GM12878 (cell line): ENCODE measurements around the gene PCSK2. TPM values are rescaled to one million over a fixed set of nuclear protein-coding genes. Genes with fewer than 3 reads are reported as not detected.

Source experiments
- ATAC-seq: fragments of 200-7000 bp; cut with Tn5 transposase; 3 replicates; pipeline ENCODE4 v1.9.1; 2020; ENCODE audit warnings: mild to moderate bottlenecking, moderate library complexity
- BruUV-seq: library from RNA; stranded (reverse); fragments of 400-500 nt; replicated peaks from 2 replicates; lab custom pipeline; 2021; lab: Mats Ljungman, UMichigan
- CTCF ChIA-PET: fragments of 300-600 bp; sonication (Branson Sonifier 250); formaldehyde crosslinking; extraction: SDS; loops from one replicate; lab custom pipeline; 2021; ENCODE audit warnings: inconsistent platforms; lab: Yijun Ruan, JAX
- POLR2A ChIA-PET: fragments of 350-600 bp; formaldehyde crosslinking; extraction: SDS; loops from one replicate; lab custom pipeline; 2021; ENCODE audit warnings: inconsistent platforms; lab: Charles Lee
- RAD21 ChIA-PET: fragments of 300-600 bp; sonication (Branson Sonifier 250); formaldehyde crosslinking; loops from one replicate; lab custom pipeline; 2023; ENCODE audit warnings: antibody characterized with exemption; ENCODE audit not compliant: unreplicated experiment; lab: Charles Lee
- SMC1A ChIA-PET: fragments of 300-600 bp; sonication (Branson Sonifier 250); formaldehyde crosslinking; loops from one replicate; lab custom pipeline; 2023; ENCODE audit not compliant: unreplicated experiment, uncharacterized antibody; lab: Charles Lee
- DNase-seq: peaks from one replicate; pipeline ENCODE4 v3.0.0-alpha.2; 2011; ENCODE audit warnings: low read depth, low spot score
- FAIRE-seq: peaks from 3 replicates; lab custom pipeline; 2011; peaks lifted over from hg19 to GRCh38; lab: Jason Lieb, UNC
- H2AFZ ChIP-seq: 2 replicates; pipeline ENCODE4 v1.6.0; 2011; ENCODE audit warnings: low read depth, low read length, control low read depth; ENCODE audit not compliant: control insufficient read depth
- H3K27ac ChIP-seq: 2 replicates; pipeline ENCODE4 v1.5.1; 2011; ENCODE audit warnings: control low read depth; ENCODE audit not compliant: control insufficient read depth, insufficient read depth
- H3K27me3 ChIP-seq, 2 experiments: replicated peaks in 1 of 2; 2 replicates each; pipeline versions ENCODE4 v1.6.0 to v1.6.1; 2011; ENCODE audit warnings: low read length in 1 of 2; ENCODE audit not compliant: control insufficient read depth in 2 of 2, insufficient read depth in 2 of 2
- H3K36me3 ChIP-seq, 2 experiments: 2 replicates each; pipeline ENCODE4 v1.5.1; 2011; ENCODE audit warnings: low read length in 1 of 2; ENCODE audit not compliant: control insufficient read depth in 2 of 2, insufficient read depth in 2 of 2
- H3K4me1 ChIP-seq: 2 replicates; pipeline ENCODE4 v1.6.1; 2011; ENCODE audit warnings: mild to moderate bottlenecking, low read length, moderate library complexity, mixed read lengths; ENCODE audit not compliant: control insufficient read depth, insufficient read depth
- H3K4me2 ChIP-seq: 2 replicates; pipeline ENCODE4 v1.6.0; 2011; ENCODE audit warnings: control low read depth; ENCODE audit not compliant: control insufficient read depth, insufficient read depth
- H3K4me3 ChIP-seq: fragments of 200-600 bp; sonication (generic); 2 replicates; pipeline ENCODE4 v1.5.1; 2016
- H3K79me2 ChIP-seq: 2 replicates; pipeline ENCODE4 v1.6.0; 2011; ENCODE audit warnings: low read length; ENCODE audit not compliant: control insufficient read depth, insufficient read depth
- H3K9ac ChIP-seq: 2 replicates; pipeline ENCODE4 v1.8.0; 2011; ENCODE audit warnings: low read length, control low read depth, mixed read lengths; ENCODE audit not compliant: control insufficient read depth, insufficient read depth
- H3K9me3 ChIP-seq: replicated peaks from 3 replicates; pipeline ENCODE4 v1.5.1; 2011; ENCODE audit warnings: mild to moderate bottlenecking, low read length; ENCODE audit not compliant: control insufficient read depth, insufficient read depth
- H4K20me1 ChIP-seq: 2 replicates; pipeline ENCODE4 v1.6.0; 2011; ENCODE audit not compliant: control insufficient read depth, insufficient read depth
- E2F4 ChIP-seq: IDR thresholded peaks from 2 replicates; pipeline ENCODE4 v1.6.1; 2012; ENCODE audit warnings: low read depth, low read length, improper control_type of control experiment
- FOXM1 ChIP-seq: IDR thresholded peaks from 2 replicates; pipeline ENCODE4 v1.6.1; 2012; ENCODE audit warnings: low read depth, mild to moderate bottlenecking, inconsistent platforms, low read length, moderate library complexity
- HDAC6 ChIP-seq: fragments of 200-600 bp; sonication (generic); IDR thresholded peaks from one replicate; pipeline ENCODE4 v1.8.0; 2017; ENCODE audit warnings: antibody characterized with exemption; ENCODE audit not compliant: unreplicated experiment
- IRF3 ChIP-seq: fragments of 450-650 bp; IDR thresholded peaks from 2 replicates; pipeline ENCODE4 v1.6.1; 2014; ENCODE audit warnings: mild to moderate bottlenecking
- IRF4 ChIP-seq: IDR thresholded peaks from 2 replicates; pipeline ENCODE4 v1.6.1; 2011; ENCODE audit warnings: low read depth, low read length
- MTA3 ChIP-seq: IDR thresholded peaks from 2 replicates; pipeline ENCODE4 v1.6.1; 2012; ENCODE audit warnings: low read length, inconsistent platforms, borderline replicate concordance
- MXI1 ChIP-seq: fragments of 150-350 bp; IDR thresholded peaks from 2 replicates; pipeline ENCODE4 v1.6.1; 2011; ENCODE audit warnings: low read depth, mild to moderate bottlenecking, inconsistent platforms, low read length, improper control_type of control experiment
- NR2F1 ChIP-seq: fragments of 450-650 bp; conservative IDR thresholded peaks from 2 replicates; pipeline ENCODE4 v1.6.1; 2017; ENCODE audit warnings: mild to moderate bottlenecking
- TCF12 ChIP-seq: IDR thresholded peaks from 2 replicates; pipeline ENCODE4 v1.6.1; 2011; ENCODE audit warnings: low read depth, mild to moderate bottlenecking, low read length
- WGBS: methylation state at CpG from one replicate; pipeline ENCODE4 v1.1.6; 2016; ENCODE audit warnings: low lambda C conversion rate; ENCODE audit not compliant: insufficient replicate concordance, insufficient coverage; ENCODE audit errors: missing lambda C conversion rate; 5-methylcytosine and 5-hydroxymethylcytosine counted together
- in situ Hi-C: fragments of 300-500 bp; cut with MboI; formaldehyde crosslinking; loops from 9 replicates; pipeline ENCODE4 v1.14.3; 2018; ENCODE audit warnings: mixed read lengths
- intact Hi-C: fragments of 100-400 bp; cut with micrococcal nuclease; formaldehyde crosslinking; loops from one replicate; pipeline ENCODE4 v1.14.2; 2022; ENCODE audit not compliant: unreplicated experiment
- polyA plus RNA-seq, 11 experiments: library from polyadenylated mRNA; depleted of rRNA in 4 of 11; unstranded in 6 of 11; stranded (reverse) in 5 of 11; fragments of >200 nt; fragmentation: Nextera tagmentation in 4 of 11; fragmentation: Illumina TruSeq in 1 of 11; extraction: Ambion mirVana in 4 of 11; extraction: Trizol in 1 of 11; gene quantifications; 1 replicate in 1 of 11; 2 replicates in 10 of 11; pipeline versions ENCODE4 v1.2.1 to v1.2.3, GENCODE V29; 2011 to 2016; ENCODE audit warnings: inconsistent platforms in 2 of 11, missing spikeins in 2 of 11, low read depth in 1 of 11
- total RNA-seq, 4 experiments: library from RNA; depleted of rRNA in 3 of 4; stranded (reverse); fragments of >200 nt in 3 of 4; fragmentation: Illumina TruSeq in 1 of 4; extraction: Trizol in 1 of 4; gene quantifications; 2 replicates each; pipeline versions ENCODE4 v1.2.1 to v1.2.3, GENCODE V29; 2013 to 2021

Gene PCSK2
- total and polyA plus RNA-seq, 10 of the 15 experiments (the other 5 are each of a cell fraction or from before 2014, with no cell fraction given), result not detected

DNA sequence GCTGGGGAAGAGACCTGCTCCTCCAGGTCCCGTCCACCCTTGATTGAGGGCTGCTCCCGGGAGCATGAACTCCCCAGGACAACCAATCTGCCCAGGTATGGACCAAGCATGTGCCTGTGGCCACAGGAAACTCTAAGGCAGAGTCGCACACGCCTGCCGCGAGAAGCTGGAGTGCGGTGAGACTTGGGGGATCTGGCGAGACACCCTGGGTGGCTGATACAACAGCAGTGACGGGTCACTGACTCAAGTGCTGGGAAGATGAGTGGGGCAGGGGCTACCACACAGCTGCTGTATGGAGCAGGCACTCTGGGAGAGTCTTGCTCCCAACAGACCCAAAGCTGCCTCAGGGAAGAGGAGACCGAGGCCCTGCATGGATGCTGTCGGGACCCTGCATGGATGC, 264.2 kb downstream of the PCSK2 start (continued):
- TF ChIP-seq HDAC6 (no peak), E2F4 (no peak), MTA3 (no peak)

DNA sequence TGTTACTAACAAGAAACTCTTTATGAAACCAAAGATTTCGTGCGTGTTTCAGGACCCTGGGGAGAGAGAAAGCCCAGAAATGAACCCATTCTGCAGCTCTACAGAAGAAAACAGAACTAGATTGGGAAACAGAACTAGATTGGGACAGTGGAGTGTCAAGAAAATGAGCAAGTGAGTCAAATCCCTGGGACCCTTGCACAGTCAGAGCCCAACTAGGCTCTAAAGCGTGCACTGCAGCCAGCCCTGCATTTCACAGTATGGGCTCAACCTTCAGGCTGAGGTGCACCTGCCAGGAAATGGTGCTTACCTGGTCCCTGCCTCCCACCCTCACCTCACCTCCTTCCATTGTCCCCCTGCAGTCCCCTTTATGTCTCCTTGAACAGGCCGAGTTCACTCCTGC, 264.6 kb downstream of the PCSK2 start:
- ChIA-PET SMC1A (no interaction called here), RAD21 (no interaction called here), POLR2A (no interaction called here), CTCF (interaction anchor here (1.3 kb wide), 1 partner anchor 13 kb away, joined by 12 read pairs; no protein-coding TSS in a partner anchor)
- intact Hi-C loops, result no loop called here
- no peak for TF ChIP-seq FOXM1
- TF ChIP-seq IRF3, result no peak
- no peak for TF ChIP-seq TCF12
- no peak for TF ChIP-seq NR2F1
- TF ChIP-seq MXI1, result no peak
- no peak for TF ChIP-seq IRF4
- Histone ChIP-seq H3K4me3 (no peak overlapping the region), H3K36me3 (no peaks in the 10 kb centered on the region), H3K27me3 (peaks cover 0 to 1% of the 10 kb centered on the region in 2 experiments; a peak in 2 of 4 replicates), H4K20me1 (no peaks in the 10 kb centered on the region), H3K9me3 (no peaks in the 10 kb centered on the region), H2AFZ (no peak overlapping the region), H3K27ac (no peak overlapping the region), H3K79me2 (no peaks in the 10 kb centered on the region), H3K9ac (no peak overlapping the region), H3K4me1 (no peaks in the 10 kb centered on the region), H3K4me2 (no peak overlapping the region)
- no TSS peak for BruUV-seq
- WGBS, result 15% methylated on average over 3 of the region's 4 CpGs
- FAIRE-seq, result no peak
- DNase-seq, result no peak
- no peak for ATAC-seq
- in situ Hi-C loops, result no loop called here
